Measurements from ENCODE around the gene XXYLT1. TPM values are rescaled to one million over a fixed set of nuclear protein-coding genes. Genes with fewer than 3 reads are reported as not detected.

Gene XXYLT1
- total RNA-seq, 2 experiments from 2014 or later: 3.1 to 3.7 TPM

DNA sequence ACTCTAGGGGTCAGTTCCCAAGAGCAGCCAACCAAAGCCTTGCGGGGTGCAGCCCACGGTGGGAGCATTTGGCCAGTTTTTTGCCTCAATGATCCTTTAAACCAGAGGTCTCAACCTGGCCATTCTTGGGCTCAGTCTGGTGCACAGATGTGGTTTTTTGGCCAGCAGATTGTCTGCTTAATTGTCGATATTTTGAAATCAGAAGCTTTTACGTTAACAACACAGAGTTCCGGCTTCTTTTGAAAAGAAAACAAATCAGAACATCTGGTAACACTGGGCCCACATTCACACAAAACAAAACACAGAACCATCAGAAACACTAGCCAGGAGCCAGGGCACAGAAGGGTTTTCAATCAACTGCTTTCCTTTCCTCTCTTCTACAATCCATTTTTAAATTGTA lies 127.7 kb downstream of the XXYLT1 start:
- no peaks in the 10 kb centered on the region for H3K27me3 Mint-ChIP-seq
- Histone ChIP-seq H3K27me3 (ENCODE audit: control insufficient read depth in 1 of 2, insufficient read depth in 2 of 2, low read length in 2 of 2) (no peaks in the 10 kb centered on the region), H3K4me1 (ENCODE audit: insufficient read depth, low read length) (peaks cover 21% of the 10 kb centered on the region), H3K4me3 (ENCODE audit: low read length) (no peak overlapping the region), H3K9me3 (ENCODE audit: control insufficient read depth in 1 of 2, insufficient read depth in 1 of 2, low read length in 2 of 2) (peaks cover 7 to 12% of the 10 kb centered on the region in 2 experiments), H3K27ac (ENCODE audit: low read depth in 1 of 2, low read length in 2 of 2) (no peak overlapping the region), H3K36me3 (ENCODE audit: insufficient read depth, low read length) (no peaks in the 10 kb centered on the region)
- no peak overlapping the region for H3K27ac Mint-ChIP-seq
- ChIA-PET POLR2A (no interaction called here), CTCF (interaction anchor here (1.3 kb wide), 1 partner anchor 8 kb away, joined by 3 read pairs; no protein-coding TSS in a partner anchor)
- ATAC-seq (ENCODE audit: poor library complexity) (no peak), DNase-seq (no peak)
- H3K4me1 Mint-ChIP-seq (ENCODE audit: low read depth): peaks cover 8% of the 10 kb centered on the region
- intact Hi-C loops (cut with DNase I, micrococcal nuclease): loop anchor here in 1 of 2 experiments (10.0 kb wide), 1 partner anchor 112 kb away; no protein-coding TSS in a partner anchor
- peaks cover 24% of the 10 kb centered on the region for H3K36me3 Mint-ChIP-seq (ENCODE audit: low read depth)
- H3K4me3 Mint-ChIP-seq: no peak overlapping the region
- H3K9me3 Mint-ChIP-seq: peaks cover 11% of the 10 kb centered on the region
- TF ChIP-seq, protein P1, sequence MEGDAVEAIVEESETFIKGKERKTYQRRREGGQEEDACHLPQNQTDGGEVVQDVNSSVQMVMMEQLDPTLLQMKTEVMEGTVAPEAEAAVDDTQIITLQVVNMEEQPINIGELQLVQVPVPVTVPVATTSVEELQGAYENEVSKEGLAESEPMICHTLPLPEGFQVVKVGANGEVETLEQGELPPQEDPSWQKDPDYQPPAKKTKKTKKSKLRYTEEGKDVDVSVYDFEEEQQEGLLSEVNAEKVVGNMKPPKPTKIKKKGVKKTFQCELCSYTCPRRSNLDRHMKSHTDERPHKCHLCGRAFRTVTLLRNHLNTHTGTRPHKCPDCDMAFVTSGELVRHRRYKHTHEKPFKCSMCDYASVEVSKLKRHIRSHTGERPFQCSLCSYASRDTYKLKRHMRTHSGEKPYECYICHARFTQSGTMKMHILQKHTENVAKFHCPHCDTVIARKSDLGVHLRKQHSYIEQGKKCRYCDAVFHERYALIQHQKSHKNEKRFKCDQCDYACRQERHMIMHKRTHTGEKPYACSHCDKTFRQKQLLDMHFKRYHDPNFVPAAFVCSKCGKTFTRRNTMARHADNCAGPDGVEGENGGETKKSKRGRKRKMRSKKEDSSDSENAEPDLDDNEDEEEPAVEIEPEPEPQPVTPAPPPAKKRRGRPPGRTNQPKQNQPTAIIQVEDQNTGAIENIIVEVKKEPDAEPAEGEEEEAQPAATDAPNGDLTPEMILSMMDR (IDR thresholded peaks at IDR 0.05): no peak

DNA sequence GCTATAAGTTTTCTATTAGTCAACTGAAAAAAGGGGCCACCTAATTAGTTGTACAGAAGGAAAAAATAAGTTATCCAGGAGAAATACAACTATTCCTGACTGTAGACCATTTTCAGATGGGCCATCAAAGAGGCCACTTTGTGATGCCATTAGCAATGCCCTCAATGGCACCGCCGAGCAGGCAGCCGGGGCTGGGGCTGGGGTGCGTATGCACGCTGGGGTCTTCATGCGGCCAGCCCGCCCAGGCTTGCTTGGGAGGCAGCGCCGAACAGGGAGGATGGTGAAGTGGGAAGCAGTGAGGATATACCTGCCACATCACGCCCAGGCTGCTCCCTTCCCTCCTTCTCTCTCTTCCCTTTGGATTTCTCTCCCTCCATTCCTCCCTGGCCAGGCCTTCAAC lies 128.4 kb downstream of the XXYLT1 start:
- H3K4me3 Mint-ChIP-seq: no peak overlapping the region
- POLR2A ChIA-PET: interaction anchor here (0.6 kb wide), 1 partner anchor 9 kb away, joined by 3 read pairs; no protein-coding TSS in a partner anchor

DNA sequence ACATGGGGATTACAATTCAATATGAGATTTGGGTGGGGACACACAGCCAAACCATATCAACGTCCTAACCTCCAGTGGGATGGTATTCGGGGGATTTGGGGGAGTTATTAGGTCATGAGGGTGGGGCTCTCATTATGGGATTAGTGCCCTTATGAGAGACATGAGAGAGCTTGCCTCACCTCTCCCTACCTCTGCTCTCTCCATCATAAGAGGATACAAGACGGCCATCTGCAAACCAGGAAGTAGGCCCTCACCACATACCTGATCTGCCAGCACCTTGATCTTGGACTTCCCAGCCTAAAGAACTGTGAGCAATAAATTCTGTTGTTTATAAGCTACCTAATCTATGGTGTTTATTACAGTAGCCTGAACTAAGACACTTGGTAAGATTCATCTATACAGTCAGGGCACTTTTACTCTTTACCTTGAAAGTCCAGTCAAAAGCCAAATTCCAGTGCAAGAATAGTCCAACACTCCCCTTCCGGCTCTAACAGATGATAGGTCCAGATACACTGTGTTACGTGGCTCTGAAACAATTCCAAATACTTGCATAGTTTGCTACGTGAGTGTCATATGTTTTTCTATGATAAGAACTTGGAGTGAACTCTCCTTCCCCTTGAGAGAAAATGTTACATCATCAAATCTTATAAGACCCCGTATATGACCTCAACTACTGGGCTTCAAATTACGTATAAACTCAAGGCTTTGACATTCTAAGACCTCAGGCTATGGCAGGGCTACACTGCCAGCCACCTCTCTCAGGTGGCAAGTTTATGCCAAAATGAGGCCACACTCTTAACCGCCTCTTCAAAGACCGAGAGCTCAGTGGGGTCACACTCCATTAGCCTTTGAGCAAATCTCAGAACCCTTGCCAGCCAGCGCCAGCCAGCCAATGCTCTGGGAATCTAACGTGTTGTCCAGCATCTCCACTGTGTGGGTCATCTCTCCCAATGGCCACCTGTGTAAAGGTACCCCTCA lies 129.9 kb downstream of the XXYLT1 start:
- intact Hi-C loops (cut with DNase I, micrococcal nuclease): loop anchor here in 1 of 2 experiments (10.0 kb wide), 1 partner anchor 114 kb away; no protein-coding TSS in a partner anchor
- no peak overlapping the region for H3K27ac Mint-ChIP-seq
- H3K27ac ChIP-seq (ENCODE audit: low read depth in 1 of 2, low read length in 2 of 2): no peak overlapping the region

More for the DNA sequence above, 128.4 kb downstream of the XXYLT1 start:
- no peak for ATAC-seq (ENCODE audit: poor library complexity)
- intact Hi-C loops (cut with DNase I, micrococcal nuclease): loop anchor here in 1 of 2 experiments (10.0 kb wide), 1 partner anchor 112 kb away; no protein-coding TSS in a partner anchor
- CTCF ChIA-PET: interaction anchor here (1.3 kb wide), 1 partner anchor 8 kb away, joined by 3 read pairs; no protein-coding TSS in a partner anchor
- peaks cover 14% of the 10 kb centered on the region for H3K4me1 ChIP-seq (ENCODE audit: insufficient read depth, low read length)
- Mint-ChIP-seq H3K9me3 (peaks cover 11% of the 10 kb centered on the region), H3K36me3 (ENCODE audit: low read depth) (peaks cover 24% of the 10 kb centered on the region), H3K27ac (no peak overlapping the region), H3K4me1 (ENCODE audit: low read depth) (peaks cover 1% of the 10 kb centered on the region), H3K27me3 (no peaks in the 10 kb centered on the region)
- H3K27me3 ChIP-seq (ENCODE audit: control insufficient read depth in 1 of 2, insufficient read depth in 2 of 2, low read length in 2 of 2): no peaks in the 10 kb centered on the region
- peaks cover 7 to 12% of the 10 kb centered on the region in 2 experiments for H3K9me3 ChIP-seq (ENCODE audit: control insufficient read depth in 1 of 2, insufficient read depth in 1 of 2, low read length in 2 of 2)
- DNase-seq: no peak
- no peak overlapping the region for H3K4me3 ChIP-seq (ENCODE audit: low read length)
- no peaks in the 10 kb centered on the region for H3K36me3 ChIP-seq (ENCODE audit: insufficient read depth, low read length)
- TF ChIP-seq, protein P1 (IDR thresholded peaks at IDR 0.05): no peak
- H3K27ac ChIP-seq (ENCODE audit: low read depth in 1 of 2, low read length in 2 of 2): no peak overlapping the region

More for the DNA sequence above, 129.9 kb downstream of the XXYLT1 start:
- peaks cover 24% of the 10 kb centered on the region for H3K36me3 Mint-ChIP-seq (ENCODE audit: low read depth)
- no peaks in the 10 kb centered on the region for H3K4me1 Mint-ChIP-seq (ENCODE audit: low read depth)
- Histone ChIP-seq H3K36me3 (ENCODE audit: insufficient read depth, low read length) (no peaks in the 10 kb centered on the region), H3K4me1 (ENCODE audit: insufficient read depth, low read length) (peaks cover 12% of the 10 kb centered on the region), H3K9me3 (ENCODE audit: control insufficient read depth in 1 of 2, insufficient read depth in 1 of 2, low read length in 2 of 2) (peaks cover 7 to 12% of the 10 kb centered on the region in 2 experiments), H3K27me3 (ENCODE audit: control insufficient read depth in 1 of 2, insufficient read depth in 2 of 2, low read length in 2 of 2) (no peaks in the 10 kb centered on the region), H3K4me3 (ENCODE audit: low read length) (no peak overlapping the region)
- H3K9me3 Mint-ChIP-seq: peaks cover 11% of the 10 kb centered on the region
- CTCF ChIA-PET: interaction anchor here (0.5 kb wide), 1 partner anchor 227 kb away, joined by 3 read pairs; no protein-coding TSS in a partner anchor
- no peak for ATAC-seq (ENCODE audit: poor library complexity)
- no peak overlapping the region for H3K4me3 Mint-ChIP-seq
- no peaks in the 10 kb centered on the region for H3K27me3 Mint-ChIP-seq
- DNase-seq: no peak
- TF ChIP-seq, protein P1 (IDR thresholded peaks at IDR 0.05): no peak
- POLR2A ChIA-PET: no interaction called here
